GM12864 (cell line): ENCODE results near the gene ESR1.
"Not testable (repeated sequence)": the region's sequence is repeated elsewhere in the genome, so short reads cannot be mapped to it uniquely, and the experiment has no call there.

ENCODE experiments used
- DNase-seq: peaks from one replicate; pipeline ENCODE4 v3.0.0-alpha.2; 2011; ENCODE audit warnings: low read depth
- H3K4me3 ChIP-seq: 2 replicates; pipeline ENCODE4 v1.5.1; 2011; ENCODE audit warnings: mild to moderate bottlenecking, low read depth, low read length, control low read depth
- TF ChIP-seq, protein P1 (sequence below): IDR thresholded peaks from 2 replicates; pipeline ENCODE4 v1.5.1; 2011; ENCODE audit warnings: low read depth, mild to moderate bottlenecking, moderate library complexity, low read length, control low read depth, inconsistent platforms; ENCODE audit errors: missing control alignments

ESR1 gene

DNA sequence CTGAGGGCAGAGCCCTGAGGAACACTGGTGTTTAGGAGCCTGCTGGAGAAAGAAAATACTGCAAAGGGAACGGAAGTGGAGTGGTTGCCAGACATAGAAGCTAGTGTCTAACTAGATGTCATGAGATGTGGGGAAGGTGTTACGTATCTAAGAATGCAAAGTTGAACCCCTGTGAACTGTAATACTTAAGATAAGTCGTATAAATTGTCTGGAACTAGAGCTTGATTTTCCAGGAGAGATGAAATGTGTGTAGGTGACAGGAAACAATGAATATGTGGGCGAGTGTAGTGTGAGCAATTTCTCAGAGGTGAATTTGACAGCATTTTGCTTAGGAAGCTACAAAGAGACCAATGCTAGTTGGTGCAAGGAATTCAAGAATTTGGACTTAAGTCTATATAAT, 27.9 kb downstream of the ESR1 start:
- DNase-seq, result no peak
- H3K4me3 ChIP-seq, result no peak overlapping the region
- TF ChIP-seq, protein P1, sequence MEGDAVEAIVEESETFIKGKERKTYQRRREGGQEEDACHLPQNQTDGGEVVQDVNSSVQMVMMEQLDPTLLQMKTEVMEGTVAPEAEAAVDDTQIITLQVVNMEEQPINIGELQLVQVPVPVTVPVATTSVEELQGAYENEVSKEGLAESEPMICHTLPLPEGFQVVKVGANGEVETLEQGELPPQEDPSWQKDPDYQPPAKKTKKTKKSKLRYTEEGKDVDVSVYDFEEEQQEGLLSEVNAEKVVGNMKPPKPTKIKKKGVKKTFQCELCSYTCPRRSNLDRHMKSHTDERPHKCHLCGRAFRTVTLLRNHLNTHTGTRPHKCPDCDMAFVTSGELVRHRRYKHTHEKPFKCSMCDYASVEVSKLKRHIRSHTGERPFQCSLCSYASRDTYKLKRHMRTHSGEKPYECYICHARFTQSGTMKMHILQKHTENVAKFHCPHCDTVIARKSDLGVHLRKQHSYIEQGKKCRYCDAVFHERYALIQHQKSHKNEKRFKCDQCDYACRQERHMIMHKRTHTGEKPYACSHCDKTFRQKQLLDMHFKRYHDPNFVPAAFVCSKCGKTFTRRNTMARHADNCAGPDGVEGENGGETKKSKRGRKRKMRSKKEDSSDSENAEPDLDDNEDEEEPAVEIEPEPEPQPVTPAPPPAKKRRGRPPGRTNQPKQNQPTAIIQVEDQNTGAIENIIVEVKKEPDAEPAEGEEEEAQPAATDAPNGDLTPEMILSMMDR, result no peak

DNA sequence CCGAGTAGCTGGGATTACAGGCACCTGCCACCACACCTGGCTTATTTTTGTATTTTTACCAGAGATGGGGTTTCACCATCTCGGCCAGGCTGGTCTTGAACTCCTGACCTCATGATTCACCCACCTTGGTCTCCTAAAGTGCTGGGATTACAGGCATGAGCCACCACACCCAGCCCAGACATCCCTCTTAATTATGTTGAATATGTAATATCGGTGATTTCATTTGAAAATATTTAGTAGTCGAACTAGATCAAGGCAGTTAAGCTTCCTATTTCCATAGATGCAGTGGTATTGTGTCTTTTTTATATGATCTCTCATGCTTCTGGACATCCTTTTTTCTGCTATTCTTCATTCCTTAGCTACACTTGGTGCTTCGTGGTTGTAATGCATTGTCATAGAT, 29.7 kb downstream of the ESR1 start:
- H3K4me3 ChIP-seq, result no peak overlapping the region
- TF ChIP-seq, protein P1, result no peak
- no peak for DNase-seq

DNA sequence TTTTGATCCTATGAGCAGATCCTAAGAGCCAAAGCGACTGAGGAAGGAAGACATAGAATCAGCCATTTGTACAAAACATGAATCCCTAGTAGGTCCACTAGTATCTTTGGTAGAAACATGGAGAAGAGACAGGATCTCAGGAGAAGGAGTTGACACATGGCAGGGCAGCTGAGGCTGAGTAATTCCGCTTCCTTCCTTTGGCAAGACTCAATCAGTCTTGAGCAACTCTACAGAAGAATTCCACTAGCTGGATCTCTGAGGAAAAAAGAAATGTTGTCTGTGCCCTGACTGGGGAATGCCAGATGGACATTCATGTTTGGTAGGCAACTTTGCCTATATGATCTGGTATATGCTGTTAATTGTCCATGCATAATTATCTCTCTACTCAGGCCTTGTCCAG, 35.3 kb downstream of the ESR1 start:
- no peak for DNase-seq
- H3K4me3 ChIP-seq, result no peak overlapping the region
- TF ChIP-seq, protein P1, result no peak

DNA sequence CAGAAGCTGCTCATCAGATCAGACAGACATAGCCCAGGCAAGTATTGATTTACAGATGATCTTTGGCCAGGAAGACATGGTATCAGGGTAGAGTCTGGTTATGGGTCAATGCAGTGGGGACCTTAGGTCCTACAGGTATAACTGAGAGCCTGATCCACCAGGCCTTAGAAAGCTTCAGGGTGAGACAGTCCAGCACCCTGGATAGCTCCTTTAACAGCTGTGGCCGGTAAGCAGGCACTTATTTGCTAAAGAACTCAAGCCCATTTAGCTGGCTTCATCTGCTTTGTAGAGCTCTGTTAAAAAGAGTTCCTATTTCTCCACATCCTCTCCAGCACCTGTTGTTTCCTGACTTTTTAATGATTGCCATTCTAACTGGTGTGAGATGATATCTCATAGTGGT, 39.6 kb downstream of the ESR1 start:
- TF ChIP-seq, protein P1, result no peak
- no peak overlapping the region for H3K4me3 ChIP-seq
- DNase-seq, result no peak

DNA sequence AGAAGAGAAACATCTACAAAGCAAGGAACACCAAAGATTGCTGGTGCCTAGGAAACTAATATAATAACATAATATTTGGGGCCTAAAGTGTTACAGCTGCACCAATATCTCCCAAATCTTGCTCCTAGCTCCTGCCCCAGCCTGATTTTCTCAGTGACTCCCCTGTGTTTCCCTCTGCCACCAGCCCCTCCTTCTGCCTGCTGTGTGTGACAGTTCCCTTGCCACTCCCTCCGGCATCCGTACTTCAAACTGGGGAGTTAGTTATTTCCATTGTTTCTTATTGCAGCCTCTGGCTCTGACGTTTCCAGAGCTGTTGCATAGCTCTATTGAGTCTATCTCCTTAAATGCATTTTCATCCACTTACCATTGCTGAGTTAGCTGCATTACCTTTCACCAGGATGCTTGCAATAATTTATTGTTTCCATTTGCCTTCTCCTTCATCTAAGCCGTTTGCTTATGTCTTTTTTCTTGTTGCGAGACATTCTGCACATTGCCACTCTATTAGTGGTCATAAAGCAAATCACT, 43.1 kb downstream of the ESR1 start:
- TF ChIP-seq, protein P1, result no peak
- H3K4me3 ChIP-seq, result no peak overlapping the region
- no peak for DNase-seq

DNA sequence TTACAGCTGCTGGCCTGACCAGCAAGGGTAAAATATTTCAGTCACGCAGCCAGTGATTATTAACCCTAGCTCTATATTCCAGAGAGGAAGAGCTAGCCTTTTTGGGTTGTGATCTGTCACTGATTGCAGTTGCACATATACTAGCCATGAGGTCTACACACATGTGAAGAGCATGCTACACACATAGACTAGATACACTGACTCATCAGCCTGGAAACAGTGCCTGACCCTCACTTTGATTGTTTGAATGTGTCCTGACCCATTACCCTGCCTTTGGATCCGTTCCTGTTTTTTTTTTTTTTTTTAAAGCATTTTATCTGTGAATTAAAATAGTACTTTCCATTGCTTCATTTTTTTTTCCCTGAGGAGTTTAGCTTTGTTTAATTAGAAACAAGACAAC, 50.8 kb downstream of the ESR1 start:
- no peak for DNase-seq
- H3K4me3 ChIP-seq, result no peak overlapping the region
- TF ChIP-seq, protein P1, result no peak

DNA sequence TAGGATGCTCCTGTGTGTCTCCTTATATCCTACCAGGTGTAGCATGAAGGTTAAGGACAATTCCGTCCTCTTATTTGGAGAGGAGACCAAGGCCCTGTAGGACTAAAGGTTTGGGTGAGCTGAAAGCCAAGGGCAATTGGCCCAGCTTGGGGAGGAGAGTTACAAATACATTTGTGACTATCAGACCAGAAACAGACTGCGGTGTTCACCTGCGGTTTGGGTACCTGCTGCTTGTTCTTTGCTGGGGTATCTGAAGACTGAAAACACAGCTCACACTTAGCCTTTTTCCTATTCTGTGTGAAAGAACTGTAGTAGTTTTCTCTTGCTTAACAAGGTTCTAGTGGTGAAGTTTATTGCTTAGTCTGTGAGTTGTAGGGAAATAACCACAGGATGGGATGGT, 55.0 kb downstream of the ESR1 start:
- H3K4me3 ChIP-seq, result no peak overlapping the region
- DNase-seq, result no peak
- TF ChIP-seq, protein P1, result no peak

DNA sequence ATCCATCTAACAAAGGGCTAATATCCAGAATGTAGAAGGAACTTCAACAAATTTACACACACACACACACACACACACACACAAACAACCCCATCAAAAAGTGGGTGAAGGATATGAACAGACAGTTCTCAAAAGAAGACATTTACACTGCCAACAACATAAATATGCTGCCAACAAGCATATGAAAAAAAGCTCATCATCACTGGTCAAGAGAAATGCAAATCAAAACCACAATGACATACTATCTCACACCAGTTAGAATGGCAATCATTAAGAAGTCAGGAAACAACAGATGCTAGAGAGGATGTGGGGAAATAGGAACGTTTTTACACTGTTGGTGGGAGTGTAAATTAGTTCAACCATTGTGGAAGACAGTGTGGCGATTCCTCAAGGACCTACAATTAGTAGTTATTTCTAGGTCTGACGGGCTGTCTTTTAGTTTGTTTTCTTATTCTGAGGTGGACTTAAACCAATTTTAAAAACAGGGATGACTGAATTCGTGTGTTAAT, 59.9 kb downstream of the ESR1 start:
- not testable (repeated sequence) for H3K4me3 ChIP-seq, DNase-seq
